NCI-H1048 (cell line): ENCODE results near the gene ZC3H4.

Experiments used
- DNase-seq: peaks from one replicate; lab custom pipeline; 2025; lab: John Stamatoyannopoulos, UW

The ZC3H4 gene

DNA sequence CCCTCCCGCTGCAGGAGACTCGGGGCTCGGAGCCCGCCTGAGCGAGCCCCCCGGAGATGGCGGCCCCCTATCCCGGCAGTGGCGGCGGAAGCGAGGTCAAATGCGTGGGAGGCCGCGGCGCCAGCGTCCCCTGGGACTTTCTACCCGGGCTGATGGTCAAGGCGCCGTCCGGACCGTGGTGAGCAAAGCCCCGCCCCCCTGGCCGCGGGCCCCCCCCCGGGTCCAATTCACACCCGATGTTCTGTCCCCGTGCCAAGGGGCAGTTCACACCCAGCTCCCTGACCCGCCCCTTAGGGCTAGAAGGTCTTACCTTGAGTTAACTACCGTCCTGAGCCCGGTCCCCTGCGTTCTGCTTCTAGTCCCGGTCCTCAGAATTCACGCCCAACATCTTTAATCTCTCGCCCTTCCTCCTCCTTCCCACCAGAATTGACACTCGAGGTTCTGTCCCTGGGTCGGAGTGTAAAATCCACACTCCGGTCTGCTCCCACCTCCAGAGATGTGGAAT lies 92.5 kb downstream of the ZC3H4 start:
- DNase-seq: no peak

DNA sequence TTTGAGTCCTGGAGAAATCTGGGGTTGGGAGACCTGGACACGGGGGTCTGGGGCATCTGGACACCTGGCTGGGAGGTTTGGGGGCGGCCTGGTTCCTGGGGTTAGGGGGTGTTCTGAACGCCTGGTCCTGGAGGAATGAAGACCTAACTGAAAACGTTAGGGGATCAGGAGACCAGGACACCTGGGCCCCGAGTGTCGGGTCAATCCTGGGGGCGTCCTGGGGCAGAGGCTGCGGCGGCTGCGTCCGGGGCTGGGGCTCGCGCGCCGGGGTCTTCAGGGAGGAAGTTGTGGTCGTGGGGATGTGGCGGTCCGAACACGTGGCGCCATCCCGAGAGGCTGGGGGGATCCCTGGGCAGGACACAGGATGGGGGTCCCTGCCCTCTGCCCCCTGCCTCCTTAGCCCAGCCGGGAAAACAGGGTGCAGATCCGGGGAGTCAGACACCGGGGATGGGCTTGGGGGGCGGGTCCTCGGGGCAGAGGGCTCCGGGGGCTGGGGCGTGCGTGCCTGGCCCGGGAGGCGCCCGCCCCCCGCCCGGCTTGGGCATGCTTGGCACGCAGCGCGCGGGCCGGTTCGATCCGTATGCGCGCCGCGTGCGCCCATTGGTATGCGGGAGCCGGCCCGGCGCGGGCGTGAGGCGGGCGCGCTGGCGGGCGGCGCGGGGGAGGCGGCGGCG lies 93.3 kb downstream of the ZC3H4 start:
- no peak for DNase-seq

DNA sequence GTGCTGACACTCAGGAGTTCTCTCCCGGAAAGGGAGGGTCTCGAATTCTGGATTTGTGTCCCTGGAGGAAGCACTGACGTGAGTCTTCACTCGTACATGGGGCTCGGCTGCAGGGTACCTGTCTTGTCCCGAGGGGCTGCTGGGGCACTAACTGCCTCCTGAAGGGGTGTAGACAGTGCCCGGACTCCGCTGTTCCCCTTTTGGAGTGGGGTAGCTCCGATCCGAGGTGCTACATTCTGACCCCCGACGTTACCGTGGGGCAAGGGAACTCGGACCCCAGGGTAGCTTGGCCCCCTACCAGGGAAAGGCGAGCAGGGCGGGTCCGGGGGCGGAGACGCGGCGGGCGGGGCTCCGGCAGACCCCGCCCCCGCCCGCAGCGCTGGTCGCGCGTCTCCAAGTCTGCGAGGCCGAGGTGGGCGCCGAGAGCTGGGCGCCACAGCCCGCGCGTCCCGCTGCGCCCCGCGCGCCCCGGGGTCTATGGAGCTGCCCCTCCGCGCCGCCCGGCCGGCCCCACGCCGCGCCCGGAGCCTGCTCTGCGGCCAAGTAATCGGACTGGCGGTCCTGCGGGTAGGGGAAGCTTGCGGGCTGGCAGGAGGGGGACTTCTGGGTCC lies 94.0 kb downstream of the ZC3H4 start, which contains the start of gene NPAS1:
TSS of gene NPAS1 (plus strand) at position 407 of the 611 bp plus-strand sequence. CDS start 1,211 bp downstream, outside the sequence.
- no peak for DNase-seq

DNA sequence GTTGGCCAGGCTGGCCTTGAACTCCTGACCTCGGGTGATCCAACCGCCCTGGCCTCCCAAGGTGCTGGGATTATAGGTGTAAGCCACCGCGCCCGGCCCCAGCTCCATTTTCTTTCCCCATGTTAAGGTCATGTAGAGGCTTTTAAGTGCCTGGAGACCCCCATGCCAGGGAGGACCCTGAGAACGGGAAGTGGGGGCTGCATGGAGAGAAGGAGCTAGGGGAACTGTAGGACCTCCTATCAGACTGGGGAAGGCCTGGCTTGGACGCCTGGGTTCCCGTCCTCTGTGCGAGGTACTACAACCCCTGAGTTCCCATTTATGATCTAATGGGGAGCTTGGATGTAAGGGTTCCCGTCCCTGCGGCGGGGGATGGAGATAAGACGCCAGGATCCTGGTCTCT lies 94.7 kb downstream of the ZC3H4 start:
- no peak for DNase-seq
